Neutrophil (primary cell): ENCODE results near the gene NLRP9.

Experiments used
- H3K27ac ChIP-seq: fragments of 200-600 bp; sonication (generic); 2 replicates; pipeline ENCODE4 v1.5.1; 2016; ENCODE audit warnings: mild to moderate bottlenecking, moderate library complexity
- H3K27me3 ChIP-seq: fragments of 200-600 bp; sonication (generic); 2 replicates; pipeline ENCODE4 v1.6.0; 2016; ENCODE audit warnings: mild to moderate bottlenecking
- H3K36me3 ChIP-seq: fragments of 200-600 bp; sonication (generic); 2 replicates; pipeline ENCODE4 v1.5.1; 2017
- H3K4me1 ChIP-seq, 2 experiments: fragments of 200-600 bp in 1 of 2; sonication (generic) in 1 of 2; 1 replicate in 1 of 2; 2 replicates in 1 of 2; pipeline versions ENCODE4 v1.5.1 to v1.6.1; 2013 to 2016; ENCODE audit warnings: low read depth in 1 of 2, low read length in 1 of 2, mild to moderate bottlenecking in 1 of 2, moderate library complexity in 1 of 2; ENCODE audit not compliant: control insufficient read depth in 1 of 2, insufficient read depth in 1 of 2
- H3K4me3 ChIP-seq, 2 experiments: fragments of 200-600 bp in 1 of 2; sonication (generic) in 1 of 2; 1 replicate in 1 of 2; 2 replicates in 1 of 2; pipeline ENCODE4 v1.5.1; 2013 to 2016; ENCODE audit warnings: low read depth in 1 of 2, low read length in 1 of 2, mild to moderate bottlenecking in 1 of 2, moderate library complexity in 1 of 2
- H3K9me3 ChIP-seq: fragments of 200-600 bp; sonication (generic); 2 replicates; pipeline ENCODE4 v1.5.1; 2016
- CTCF ChIP-seq: fragments of 200-600 bp; sonication (generic); IDR thresholded peaks from 2 replicates; pipeline ENCODE4 v1.5.1; 2016; ENCODE audit warnings: antibody characterized with exemption

NLRP9 gene

GRCh38 chr19:55704494-55705245, 33.5 kb downstream of the NLRP9 start:
- peaks cover 12% of the 10 kb centered on the region for H3K27me3 ChIP-seq
- H3K9me3 ChIP-seq: no peaks in the 10 kb centered on the region
- TF ChIP-seq CTCF: no peak
- no peak overlapping the region for H3K27ac ChIP-seq
- H3K4me1 ChIP-seq: no peaks in the 10 kb centered on the region
- peaks cover 25% of the 10 kb centered on the region for H3K36me3 ChIP-seq
- H3K4me3 ChIP-seq: no peak overlapping the region

- peaks cover 33% of the 10 kb centered on the region for H3K36me3 ChIP-seq
- TF ChIP-seq CTCF: peak; percentile 32
- H3K27ac ChIP-seq: no peak overlapping the region
These were observed 34.4 kb downstream of the NLRP9 start for GRCh38 chr19:55703790-55704215.

GRCh38 chr19:55702131-55702627, 36.0 kb downstream of the NLRP9 start:
- no peaks in the 10 kb centered on the region for H3K9me3 ChIP-seq
- no peak overlapping the region for H3K27ac ChIP-seq
- H3K4me1 ChIP-seq: no peaks in the 10 kb centered on the region
- peaks cover 50% of the 10 kb centered on the region for H3K36me3 ChIP-seq
- TF ChIP-seq CTCF: no peak
- no peaks in the 10 kb centered on the region for H3K27me3 ChIP-seq
- no peak overlapping the region for H3K4me3 ChIP-seq

More at GRCh38 chr19:55703790-55704215, 34.4 kb downstream of the NLRP9 start:
- H3K4me1 ChIP-seq: no peaks in the 10 kb centered on the region
- no peak overlapping the region for H3K4me3 ChIP-seq
- no peaks in the 10 kb centered on the region for H3K9me3 ChIP-seq
- peaks cover 5% of the 10 kb centered on the region for H3K27me3 ChIP-seq

- Histone ChIP-seq H3K9me3 (no peaks in the 10 kb centered on the region), H3K36me3 (peaks cover 63% of the 10 kb centered on the region), H3K4me3 (no peak overlapping the region), H3K27ac (no peak overlapping the region), H3K4me1 (no peaks in the 10 kb centered on the region), H3K27me3 (no peaks in the 10 kb centered on the region)
- TF ChIP-seq CTCF: no peak
These were observed 37.4 kb downstream of the NLRP9 start for GRCh38 chr19:55700813-55701212.

- Histone ChIP-seq H3K9me3 (no peaks in the 10 kb centered on the region), H3K27me3 (no peaks in the 10 kb centered on the region), H3K4me3 (no peak overlapping the region), H3K4me1 (no peaks in the 10 kb centered on the region), H3K27ac (no peak overlapping the region), H3K36me3 (peaks cover 72% of the 10 kb centered on the region)
- TF ChIP-seq CTCF: no peak
These were observed 39.0 kb downstream of the NLRP9 start for GRCh38 chr19:55699221-55699620.
